Measurements from ENCODE around the gene HADHA.
A peak's percentile ranks its signal among the peaks of the same experiment; 100 is the strongest.

The HADHA gene

DNA sequence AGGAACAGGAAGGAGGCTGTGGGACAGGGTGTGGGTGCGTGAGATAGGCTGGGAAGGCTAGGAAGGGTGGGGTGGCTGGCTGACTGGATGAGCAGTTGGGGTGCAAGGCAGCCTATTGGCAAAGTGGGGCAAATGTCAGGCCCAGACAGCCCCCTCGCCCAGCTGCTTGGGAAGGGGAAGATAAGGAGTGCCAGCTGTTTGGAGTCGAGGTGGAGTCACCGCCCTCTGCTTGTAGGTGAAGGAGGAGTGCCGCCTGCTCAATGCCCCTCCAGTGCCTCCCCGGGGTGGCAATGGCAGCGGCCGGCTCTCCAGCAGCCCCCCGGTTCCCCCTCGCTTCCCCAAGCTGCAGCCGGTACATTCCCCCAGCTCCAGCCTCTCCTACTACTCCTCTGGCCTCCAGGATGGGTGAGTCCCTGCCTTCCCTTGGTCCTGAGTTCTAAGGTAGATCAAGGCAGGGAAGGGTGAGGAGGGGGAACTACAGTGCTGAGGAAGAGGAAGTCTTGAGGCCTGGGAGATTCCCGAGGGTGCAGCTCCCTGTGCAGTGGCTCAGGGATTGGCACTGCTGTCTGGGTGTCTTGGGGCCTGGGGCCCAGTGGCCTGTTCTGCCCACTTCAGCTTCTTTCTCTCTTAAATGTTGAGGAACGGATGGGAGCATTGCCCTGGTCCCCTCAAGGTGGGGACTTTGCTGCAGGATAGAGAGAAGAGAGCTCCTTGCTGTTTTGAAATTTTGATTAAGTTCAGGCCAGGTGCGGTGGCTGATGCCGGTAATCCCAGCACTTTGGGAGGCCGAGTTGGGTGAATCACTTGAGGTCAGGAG, 58.3 kb downstream of the HADHA start:
- Histone ChIP-seq H3K4me3 (ENCODE audit: low read depth in 1 of 2, low read length in 1 of 2) (no peak overlapping the region), H3K27ac (no peak overlapping the region), H3K4me1 (ENCODE audit: control insufficient read depth in 1 of 2, insufficient read depth in 1 of 2, low read depth in 1 of 2, low read length in 1 of 2) (peaks cover 8 to 9% of the 10 kb centered on the region in 2 experiments), H3K9me3 (no peaks in the 10 kb centered on the region), H3K27me3 (peaks cover 55% of the 10 kb centered on the region), H3K36me3 (peaks cover 20% of the 10 kb centered on the region)
- TF ChIP-seq, protein P1, sequence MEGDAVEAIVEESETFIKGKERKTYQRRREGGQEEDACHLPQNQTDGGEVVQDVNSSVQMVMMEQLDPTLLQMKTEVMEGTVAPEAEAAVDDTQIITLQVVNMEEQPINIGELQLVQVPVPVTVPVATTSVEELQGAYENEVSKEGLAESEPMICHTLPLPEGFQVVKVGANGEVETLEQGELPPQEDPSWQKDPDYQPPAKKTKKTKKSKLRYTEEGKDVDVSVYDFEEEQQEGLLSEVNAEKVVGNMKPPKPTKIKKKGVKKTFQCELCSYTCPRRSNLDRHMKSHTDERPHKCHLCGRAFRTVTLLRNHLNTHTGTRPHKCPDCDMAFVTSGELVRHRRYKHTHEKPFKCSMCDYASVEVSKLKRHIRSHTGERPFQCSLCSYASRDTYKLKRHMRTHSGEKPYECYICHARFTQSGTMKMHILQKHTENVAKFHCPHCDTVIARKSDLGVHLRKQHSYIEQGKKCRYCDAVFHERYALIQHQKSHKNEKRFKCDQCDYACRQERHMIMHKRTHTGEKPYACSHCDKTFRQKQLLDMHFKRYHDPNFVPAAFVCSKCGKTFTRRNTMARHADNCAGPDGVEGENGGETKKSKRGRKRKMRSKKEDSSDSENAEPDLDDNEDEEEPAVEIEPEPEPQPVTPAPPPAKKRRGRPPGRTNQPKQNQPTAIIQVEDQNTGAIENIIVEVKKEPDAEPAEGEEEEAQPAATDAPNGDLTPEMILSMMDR (IDR thresholded peaks at IDR 0.05), result no peak

DNA sequence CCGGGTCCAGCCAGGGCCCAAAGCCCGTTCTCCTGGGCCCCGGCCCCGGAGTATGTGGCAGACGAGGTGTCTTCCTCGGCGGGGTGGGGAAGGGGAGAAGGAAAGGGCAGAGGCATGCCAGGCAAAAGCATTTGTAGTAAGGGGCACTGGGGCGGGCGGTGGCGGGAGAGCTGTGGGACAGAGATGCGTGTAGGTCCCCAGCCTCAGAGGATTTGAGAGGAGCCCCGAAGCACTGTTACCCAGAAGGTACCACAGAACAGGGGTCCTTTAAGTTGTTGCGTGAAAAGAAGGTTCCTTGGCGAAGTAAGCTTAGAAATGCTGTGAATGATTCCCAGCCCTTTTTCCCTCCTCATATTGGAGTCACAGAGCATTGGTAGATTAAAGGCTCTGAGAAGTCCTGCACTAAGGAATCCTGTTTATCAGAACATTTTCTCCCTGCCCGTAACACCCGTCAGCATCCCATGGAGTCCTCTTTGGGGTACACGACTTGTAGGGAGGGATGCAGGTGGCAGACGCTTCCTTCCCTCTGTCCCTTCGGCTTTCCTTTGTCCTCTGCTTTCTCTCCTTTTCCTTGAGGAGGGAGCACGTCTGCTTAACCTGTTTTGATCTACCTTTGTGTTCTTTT, 59.0 kb downstream of the HADHA start:
- H3K27ac ChIP-seq, result no peak overlapping the region
- H3K4me3 ChIP-seq (ENCODE audit: low read depth in 1 of 2, low read length in 1 of 2), result peak overlapping the region; percentile 50 to 59
- peaks cover 12% of the 10 kb centered on the region for H3K36me3 ChIP-seq
- TF ChIP-seq, protein P1 (IDR thresholded peaks at IDR 0.05), result no peak
- peaks cover 62% of the 10 kb centered on the region for H3K27me3 ChIP-seq
- peaks cover 8 to 9% of the 10 kb centered on the region in 2 experiments for H3K4me1 ChIP-seq (ENCODE audit: control insufficient read depth in 1 of 2, insufficient read depth in 1 of 2, low read depth in 1 of 2, low read length in 1 of 2)
- H3K9me3 ChIP-seq, result no peaks in the 10 kb centered on the region

DNA sequence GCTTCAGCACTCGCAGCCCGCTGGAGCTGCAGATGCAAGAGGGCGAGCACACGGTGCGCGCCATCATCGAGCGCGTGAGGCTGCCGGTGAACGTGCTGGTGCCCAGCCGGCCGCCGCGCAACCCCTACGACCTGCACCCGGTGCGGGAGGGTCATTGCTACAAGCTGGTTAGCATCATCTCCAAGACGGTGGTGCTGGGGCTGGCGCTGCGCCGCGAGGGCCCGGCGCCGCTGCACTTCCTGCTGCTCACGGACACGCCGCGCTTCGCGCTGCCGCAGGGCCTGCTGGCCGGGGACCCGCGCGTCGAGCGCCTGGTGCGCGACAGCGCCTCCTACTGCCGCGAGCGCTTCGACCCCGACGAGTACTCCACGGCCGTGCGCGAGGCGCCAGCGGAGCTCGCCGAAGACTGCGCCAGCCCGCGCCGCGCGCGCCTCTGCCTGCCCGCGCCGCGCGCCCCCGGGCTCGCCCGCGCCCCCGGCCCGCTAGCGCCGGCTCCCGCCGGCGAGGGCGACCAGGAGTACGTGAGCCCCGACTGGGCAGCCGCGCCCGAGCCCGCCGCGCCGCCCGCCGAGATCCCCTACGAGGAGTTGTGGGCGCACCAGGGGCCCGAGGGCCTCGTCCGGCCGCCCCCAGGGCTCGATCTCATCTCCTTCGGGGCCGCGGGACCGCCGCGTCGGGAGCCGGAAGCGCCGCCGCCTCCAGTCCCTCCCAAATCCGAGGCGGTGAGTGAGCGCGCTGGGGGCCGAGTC, 59.7 kb downstream of the HADHA start:
- H3K27me3 ChIP-seq, result peaks cover 69% of the 10 kb centered on the region
- no peak overlapping the region for H3K27ac ChIP-seq
- TF ChIP-seq, protein P1 (IDR thresholded peaks at IDR 0.05), result peak; percentile 53
- H3K36me3 ChIP-seq, result peaks cover 5% of the 10 kb centered on the region
- H3K9me3 ChIP-seq, result no peaks in the 10 kb centered on the region
- H3K4me1 ChIP-seq (ENCODE audit: control insufficient read depth in 1 of 2, insufficient read depth in 1 of 2, low read depth in 1 of 2, low read length in 1 of 2), result peaks cover 8 to 9% of the 10 kb centered on the region in 2 experiments
- H3K4me3 ChIP-seq (ENCODE audit: low read depth in 1 of 2, low read length in 1 of 2), result peak overlapping the region; percentile 55 to 59

DNA sequence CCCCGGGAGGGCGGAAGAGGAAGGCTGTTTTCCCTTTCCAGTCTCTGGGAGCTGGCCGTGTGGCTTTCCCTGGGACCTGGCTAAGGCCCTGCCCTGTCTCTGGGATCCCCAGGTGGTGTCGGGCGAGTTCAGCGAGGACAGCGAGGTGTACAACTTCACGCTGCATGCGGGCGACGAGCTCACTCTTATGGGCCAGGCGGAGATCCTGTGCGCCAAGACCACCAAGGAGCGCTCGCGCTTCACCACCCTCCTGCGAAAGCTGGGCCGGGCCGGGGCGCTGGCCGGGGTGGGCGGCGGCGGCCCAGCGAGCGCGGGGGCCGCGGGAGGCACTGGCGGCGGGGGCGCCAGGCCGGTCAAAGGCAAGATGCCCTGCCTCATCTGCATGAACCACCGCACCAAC, 60.3 kb downstream of the HADHA start:
- H3K36me3 ChIP-seq, result no peaks in the 10 kb centered on the region
- TF ChIP-seq, protein P1 (IDR thresholded peaks at IDR 0.05), result no peak
- H3K27ac ChIP-seq, result no peak overlapping the region
- peaks cover 13 to 15% of the 10 kb centered on the region in 2 experiments for H3K4me1 ChIP-seq (ENCODE audit: control insufficient read depth in 1 of 2, insufficient read depth in 1 of 2, low read depth in 1 of 2, low read length in 1 of 2)
- peaks cover 75% of the 10 kb centered on the region for H3K27me3 ChIP-seq
- no peaks in the 10 kb centered on the region for H3K9me3 ChIP-seq
- peak overlapping the region; percentile 55 to 59 for H3K4me3 ChIP-seq (ENCODE audit: low read depth in 1 of 2, low read length in 1 of 2)

DNA sequence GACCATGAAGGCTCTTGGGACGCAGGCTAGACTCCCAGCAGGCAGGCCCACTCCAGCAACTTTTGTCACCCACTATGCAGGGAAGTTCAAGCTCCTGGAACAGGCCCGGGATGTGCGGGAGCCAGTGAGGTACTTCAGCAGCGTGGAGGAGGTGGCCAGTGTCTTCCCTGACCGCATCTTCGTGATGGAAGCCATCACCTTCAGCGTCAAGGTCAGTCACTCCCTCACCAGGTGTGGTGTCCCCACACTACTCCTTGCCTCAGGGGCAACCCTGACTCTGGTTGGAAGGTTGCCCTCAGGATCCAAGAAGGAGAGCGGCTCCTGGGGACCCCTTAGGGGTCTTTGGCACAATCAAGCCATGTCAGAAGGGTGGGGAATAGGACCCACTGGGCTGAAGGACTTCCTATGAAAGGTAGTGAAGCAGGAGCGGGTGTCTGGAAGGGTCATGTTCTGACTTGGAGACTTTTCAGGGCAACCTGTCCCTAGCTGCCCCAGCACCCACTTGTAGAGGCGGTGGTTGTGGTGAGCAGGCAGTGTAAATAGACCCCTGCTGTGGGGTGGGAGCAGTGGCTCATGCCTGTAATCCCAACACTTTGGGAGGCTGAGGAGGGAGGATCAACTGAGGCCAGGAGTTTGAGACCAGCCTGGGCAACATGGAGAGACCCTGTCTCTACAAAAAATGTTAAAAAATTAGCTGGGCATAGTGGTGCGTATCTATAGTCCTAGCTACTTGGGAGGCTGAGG, 61.4 kb downstream of the HADHA start:
- Histone ChIP-seq H3K9me3 (no peaks in the 10 kb centered on the region), H3K27ac (no peak overlapping the region), H3K36me3 (no peaks in the 10 kb centered on the region), H3K4me3 (ENCODE audit: low read depth in 1 of 2, low read length in 1 of 2) (no peak overlapping the region), H3K4me1 (ENCODE audit: control insufficient read depth in 1 of 2, insufficient read depth in 1 of 2, low read depth in 1 of 2, low read length in 1 of 2) (peaks cover 16 to 21% of the 10 kb centered on the region in 2 experiments), H3K27me3 (peaks cover 86% of the 10 kb centered on the region)
- TF ChIP-seq, protein P1 (IDR thresholded peaks at IDR 0.05), result no peak
